IPS-18a (cell line): ENCODE data around the gene DNAJB2.
"Not testable (repeated sequence)": the region's sequence is repeated elsewhere in the genome, so short reads cannot be mapped to it uniquely, and the experiment has no call there.

Experiments
- H3K27ac ChIP-seq: one replicate; pipeline ENCODE4 v1.5.1; 2013; ENCODE audit warnings: low read length
- H3K27me3 ChIP-seq: one replicate; pipeline ENCODE4 v1.6.1; 2013; ENCODE audit warnings: mild to moderate bottlenecking, low read length; ENCODE audit not compliant: control insufficient read depth, insufficient read depth
- H3K36me3 ChIP-seq: one replicate; pipeline ENCODE4 v1.6.1; 2013; ENCODE audit warnings: low read depth, low read length; ENCODE audit not compliant: control insufficient read depth
- H3K4me1 ChIP-seq: one replicate; pipeline ENCODE4 v1.6.1; 2013; ENCODE audit warnings: low read depth, low read length; ENCODE audit not compliant: control insufficient read depth
- H3K4me3 ChIP-seq: one replicate; pipeline ENCODE4 v1.5.1; 2013; ENCODE audit warnings: low read length
- H3K9ac ChIP-seq: one replicate; pipeline ENCODE4 v1.6.1; 2013; ENCODE audit warnings: mild to moderate bottlenecking, low read length, moderate library complexity
- H3K9me3 ChIP-seq: one replicate; pipeline ENCODE4 v1.6.1; 2013; ENCODE audit warnings: low read depth, low read length; ENCODE audit not compliant: control insufficient read depth

The DNAJB2 gene

GRCh38 chr2:219278655-219279150 lies 463 bp upstream of the DNAJB2 start:
- Histone ChIP-seq H3K36me3 (no peaks in the 10 kb centered on the region), H3K9ac (peak overlapping the region; percentile 48), H3K4me3 (peak overlapping the region; percentile 57)

GRCh38 chr2:219279916-219280516 lies 850 bp downstream of the DNAJB2 start:
- no peaks in the 10 kb centered on the region for H3K36me3 ChIP-seq
- H3K27ac ChIP-seq = no peak overlapping the region
- no peaks in the 10 kb centered on the region for H3K27me3 ChIP-seq
- peak overlapping the region; percentile 48 for H3K9ac ChIP-seq
- no peaks in the 10 kb centered on the region for H3K9me3 ChIP-seq
- peaks cover 21% of the 10 kb centered on the region for H3K4me1 ChIP-seq
- peak overlapping the region; percentile 57 for H3K4me3 ChIP-seq

More at GRCh38 chr2:219278655-219279150, 463 bp upstream of the DNAJB2 start:
- no peaks in the 10 kb centered on the region for H3K27me3 ChIP-seq
- no peaks in the 10 kb centered on the region for H3K9me3 ChIP-seq
- H3K4me1 ChIP-seq = peaks cover 31% of the 10 kb centered on the region
- H3K27ac ChIP-seq = no peak overlapping the region

- no peaks in the 10 kb centered on the region for H3K36me3 ChIP-seq
Measured at GRCh38 chr2:219280651-219281050, 1.5 kb downstream of the DNAJB2 start.

GRCh38 chr2:219281588-219281987 lies 2.4 kb downstream of the DNAJB2 start:
- Histone ChIP-seq H3K4me1 (peaks cover 21% of the 10 kb centered on the region), H3K27ac (no peak overlapping the region), H3K9ac (no peak overlapping the region), H3K36me3 (no peaks in the 10 kb centered on the region), H3K27me3 (no peaks in the 10 kb centered on the region), H3K9me3 (no peaks in the 10 kb centered on the region), H3K4me3 (no peak overlapping the region)

More at GRCh38 chr2:219280651-219281050, 1.5 kb downstream of the DNAJB2 start:
- Histone ChIP-seq H3K27ac (no peak overlapping the region), H3K4me3 (no peak overlapping the region), H3K4me1 (peaks cover 21% of the 10 kb centered on the region), H3K9ac (no peak overlapping the region), H3K27me3 (no peaks in the 10 kb centered on the region), H3K9me3 (no peaks in the 10 kb centered on the region)

- no peaks in the 10 kb centered on the region for H3K27me3 ChIP-seq
- H3K4me3 ChIP-seq = no peak overlapping the region
- H3K4me1 ChIP-seq = peaks cover 19% of the 10 kb centered on the region
- no peaks in the 10 kb centered on the region for H3K36me3 ChIP-seq
- H3K9me3 ChIP-seq = no peaks in the 10 kb centered on the region
- no peak overlapping the region for H3K27ac ChIP-seq
- H3K9ac ChIP-seq = no peak overlapping the region
Measured at GRCh38 chr2:219282375-219282774, 3.2 kb downstream of the DNAJB2 start.

- Histone ChIP-seq H3K36me3 (no peaks in the 10 kb centered on the region), H3K9ac (no peak overlapping the region), H3K27me3 (no peaks in the 10 kb centered on the region), H3K4me3 (no peak overlapping the region), H3K27ac (no peak overlapping the region), H3K4me1 (peaks cover 14% of the 10 kb centered on the region), H3K9me3 (no peaks in the 10 kb centered on the region)
Measured at GRCh38 chr2:219282943-219283581, 3.9 kb downstream of the DNAJB2 start.

- Histone ChIP-seq H3K27me3 (no peaks in the 10 kb centered on the region), H3K4me1 (peaks cover 6% of the 10 kb centered on the region), H3K36me3 (no peaks in the 10 kb centered on the region), H3K4me3 (no peak overlapping the region), H3K9me3 (no peaks in the 10 kb centered on the region), H3K9ac (no peak overlapping the region), H3K27ac (no peak overlapping the region)
Measured at GRCh38 chr2:219284501-219285372, 5.6 kb downstream of the DNAJB2 start.

GRCh38 chr2:219285373-219285735 lies 6.2 kb downstream of the DNAJB2 start:
- Histone ChIP-seq H3K36me3 (no peaks in the 10 kb centered on the region), H3K4me1 (no peaks in the 10 kb centered on the region), H3K9ac (no peak overlapping the region), H3K27me3 (no peaks in the 10 kb centered on the region), H3K27ac (no peak overlapping the region), H3K4me3 (no peak overlapping the region), H3K9me3 (no peaks in the 10 kb centered on the region)

GRCh38 chr2:219285894-219286425 lies 6.8 kb downstream of the DNAJB2 start:
- Histone ChIP-seq H3K27me3 (no peaks in the 10 kb centered on the region), H3K4me3 (no peak overlapping the region), H3K36me3 (no peaks in the 10 kb centered on the region), H3K27ac (no peak overlapping the region), H3K9me3 (no peaks in the 10 kb centered on the region), H3K4me1 (no peaks in the 10 kb centered on the region), H3K9ac (no peak overlapping the region)

- Histone ChIP-seq H3K9ac (no peak overlapping the region), H3K9me3 (no peaks in the 10 kb centered on the region), H3K4me3 (no peak overlapping the region), H3K36me3 (no peaks in the 10 kb centered on the region), H3K27ac (no peak overlapping the region), H3K4me1 (no peaks in the 10 kb centered on the region), H3K27me3 (no peaks in the 10 kb centered on the region)
Measured at GRCh38 chr2:219286436-219287115, 7.4 kb downstream of the DNAJB2 start.

DNA sequence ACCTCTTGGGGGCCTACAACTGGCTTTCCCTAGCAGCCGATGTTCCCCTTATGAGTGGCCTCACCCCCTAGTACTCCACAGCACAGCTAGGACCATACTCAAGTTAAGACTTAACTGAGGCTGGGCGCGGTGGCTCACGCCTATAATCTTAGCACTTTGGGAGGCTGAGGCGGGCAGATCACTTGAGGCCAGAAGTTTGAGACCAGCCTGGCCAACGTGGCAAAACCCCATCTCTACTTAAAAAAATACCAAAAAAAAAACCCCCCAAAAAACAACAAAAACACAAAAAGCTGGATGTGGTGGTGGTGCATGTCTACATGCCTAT lies 7.9 kb downstream of the DNAJB2 start:
- not testable (repeated sequence) for H3K27me3 ChIP-seq, H3K9ac ChIP-seq, H3K36me3 ChIP-seq, H3K27ac ChIP-seq, H3K4me3 ChIP-seq, H3K4me1 ChIP-seq, H3K9me3 ChIP-seq
